ENCODE results near the gene TMEM239.
A peak's percentile ranks its signal among the peaks of the same experiment; 100 is the strongest.

Gene TMEM239

DNA sequence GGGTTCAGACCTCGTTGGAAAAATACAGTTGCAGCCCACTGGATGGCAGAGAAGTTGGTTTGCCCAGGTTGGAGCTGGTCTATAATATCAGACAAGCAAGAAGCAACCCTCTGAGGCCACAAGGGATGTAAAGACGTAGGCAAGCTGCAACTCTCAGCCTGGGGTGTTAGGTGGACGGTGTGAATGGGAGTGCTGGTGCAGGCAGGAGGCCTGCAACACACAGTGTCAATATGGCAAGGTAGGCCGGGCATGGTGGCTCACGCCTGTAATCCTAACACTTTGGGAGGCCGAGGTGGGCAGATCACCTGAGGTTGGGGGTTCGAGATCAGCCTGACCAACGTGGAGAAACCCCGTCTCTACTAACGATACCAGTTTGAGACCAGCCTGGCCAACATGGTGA lies 34.9 kb downstream of the TMEM239 start:
- no peak for DNase-seq

DNA sequence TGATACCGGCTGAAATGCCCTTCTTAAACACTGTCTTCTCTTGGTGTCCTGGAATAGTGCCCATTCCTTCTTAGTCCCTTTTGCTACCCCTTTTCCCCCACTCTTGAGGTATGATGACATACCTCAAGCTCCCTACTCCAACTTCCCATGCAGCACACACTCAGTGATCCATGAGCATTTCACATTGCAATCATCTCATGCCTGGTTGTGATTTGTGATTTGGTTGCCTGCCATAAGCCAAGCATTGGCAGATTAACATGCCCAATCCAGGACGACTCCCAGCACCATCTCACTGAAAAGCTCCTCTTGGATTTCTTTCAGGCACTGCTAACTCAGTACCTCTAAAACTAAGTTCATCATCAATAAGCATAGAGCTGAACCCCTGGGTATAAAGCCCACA lies 42.4 kb downstream of the TMEM239 start:
- DNase-seq, result no peak

DNA sequence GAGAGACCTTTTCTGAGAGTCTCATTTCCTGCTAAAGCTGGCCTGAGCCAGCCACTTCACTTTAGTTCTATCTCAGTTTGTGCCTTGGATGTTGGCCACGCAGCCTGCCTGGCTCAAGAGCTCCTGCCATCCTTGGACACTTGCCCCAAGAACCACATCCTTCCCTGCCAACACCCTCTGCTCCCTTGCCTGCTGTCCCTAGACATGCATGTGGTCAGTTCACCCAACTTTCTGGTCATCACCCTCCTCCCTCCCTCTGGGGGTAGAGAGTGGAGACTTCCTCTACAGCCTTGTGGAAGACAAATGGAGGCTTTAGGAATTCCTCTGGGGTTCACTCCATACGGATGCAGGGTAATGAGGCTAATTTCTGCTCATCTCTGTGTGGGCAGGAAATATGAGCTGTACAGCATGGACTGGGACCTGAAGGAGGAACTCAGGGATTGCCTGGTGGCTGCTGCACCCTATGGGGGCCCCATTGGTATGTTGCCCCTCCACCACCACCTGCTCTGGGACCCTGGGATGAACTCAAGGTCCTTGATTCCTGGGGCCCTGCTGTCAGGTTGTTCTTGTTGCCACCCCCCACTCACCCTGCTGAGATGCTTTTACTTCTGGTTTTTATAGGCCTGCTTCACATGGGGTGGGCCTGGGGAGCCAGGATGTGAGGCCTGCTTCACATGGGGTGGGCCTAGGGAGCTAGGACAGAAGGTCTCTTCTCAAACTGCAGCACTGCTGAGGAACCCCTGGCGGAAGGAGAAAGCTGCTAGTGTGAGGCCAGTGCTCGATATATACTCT lies 43.4 kb downstream of the TMEM239 start:
- DNase-seq, result no peak

DNA sequence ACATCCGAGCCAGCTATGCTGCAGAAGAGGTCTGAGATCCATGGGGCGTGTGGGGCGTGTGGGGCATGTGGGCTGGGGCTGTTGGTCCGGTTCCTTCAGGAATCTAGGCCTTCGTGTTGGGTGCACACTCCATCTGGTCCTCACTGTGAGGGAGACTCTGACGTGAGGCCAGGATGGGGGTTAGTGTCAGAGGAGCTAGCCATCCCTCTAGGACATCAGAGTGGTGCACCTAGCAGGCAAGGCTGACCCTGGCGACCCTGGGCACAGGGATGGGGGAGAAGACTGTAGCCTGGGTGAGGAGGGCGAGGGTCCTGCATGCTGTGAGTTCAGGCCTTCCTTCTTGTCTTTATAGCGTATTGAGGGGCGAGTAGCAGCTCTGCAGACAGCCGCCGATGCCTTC lies 48.5 kb downstream of the TMEM239 start:
- DNase-seq, result no peak

DNA sequence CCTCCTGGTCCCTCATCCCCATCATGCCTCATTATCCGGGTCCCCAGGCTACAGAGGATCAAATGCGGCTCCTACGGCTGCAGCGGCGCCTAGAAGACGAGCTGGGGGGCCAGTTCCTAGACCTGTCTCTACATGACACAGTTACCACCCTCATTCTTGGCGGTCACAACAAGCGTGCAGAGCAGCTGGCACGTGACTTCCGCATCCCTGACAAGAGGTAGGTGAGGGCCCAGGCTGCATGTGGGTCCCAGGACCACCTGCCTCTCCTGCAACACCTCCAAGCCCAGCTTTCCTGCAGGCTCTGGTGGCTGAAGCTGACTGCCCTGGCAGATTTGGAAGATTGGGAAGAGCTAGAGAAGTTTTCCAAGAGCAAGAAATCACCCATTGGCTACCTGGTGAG lies 48.9 kb downstream of the TMEM239 start:
- DNase-seq, result no peak

DNA sequence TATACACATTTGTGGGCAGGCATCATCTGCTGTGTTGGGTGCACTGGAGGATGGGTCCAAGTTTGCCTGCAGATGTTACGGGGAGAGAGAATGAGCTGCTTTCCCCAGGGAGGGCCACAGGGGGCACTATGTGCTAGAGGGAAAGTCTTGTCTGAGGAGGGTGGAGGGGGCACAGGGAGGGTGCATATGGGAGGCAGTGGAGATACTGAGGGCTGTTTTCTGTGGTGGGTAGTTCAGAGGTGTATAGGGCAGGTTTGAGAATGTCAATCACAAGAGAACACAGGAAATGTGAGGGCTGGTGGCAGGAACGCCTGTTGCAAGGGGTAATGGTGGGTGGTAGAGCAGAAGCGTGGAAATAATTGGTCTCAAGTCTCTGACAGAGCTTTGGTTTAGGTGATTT lies 49.5 kb downstream of the TMEM239 start:
- peak; percentile 13 for DNase-seq

DNA sequence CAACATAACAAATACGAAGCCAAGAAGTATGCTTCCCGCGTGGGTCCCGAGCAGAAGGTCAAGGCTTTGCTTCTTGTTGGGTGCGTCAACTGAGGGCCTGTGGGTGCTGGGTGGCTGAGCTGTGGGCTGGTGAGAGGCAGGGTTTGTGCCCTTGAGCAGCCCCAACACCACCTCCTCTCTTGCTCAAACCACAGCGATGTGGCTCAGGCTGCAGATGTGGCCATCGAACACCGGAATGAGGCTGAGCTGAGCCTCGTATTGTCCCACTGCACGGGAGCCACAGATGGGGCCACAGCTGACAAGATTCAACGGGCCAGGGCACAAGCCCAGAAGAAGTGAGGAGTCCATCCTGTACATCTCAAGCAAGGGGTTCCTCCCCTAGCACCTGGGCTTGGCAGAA lies 50.1 kb downstream of the TMEM239 start:
- DNase-seq, result no peak

DNA sequence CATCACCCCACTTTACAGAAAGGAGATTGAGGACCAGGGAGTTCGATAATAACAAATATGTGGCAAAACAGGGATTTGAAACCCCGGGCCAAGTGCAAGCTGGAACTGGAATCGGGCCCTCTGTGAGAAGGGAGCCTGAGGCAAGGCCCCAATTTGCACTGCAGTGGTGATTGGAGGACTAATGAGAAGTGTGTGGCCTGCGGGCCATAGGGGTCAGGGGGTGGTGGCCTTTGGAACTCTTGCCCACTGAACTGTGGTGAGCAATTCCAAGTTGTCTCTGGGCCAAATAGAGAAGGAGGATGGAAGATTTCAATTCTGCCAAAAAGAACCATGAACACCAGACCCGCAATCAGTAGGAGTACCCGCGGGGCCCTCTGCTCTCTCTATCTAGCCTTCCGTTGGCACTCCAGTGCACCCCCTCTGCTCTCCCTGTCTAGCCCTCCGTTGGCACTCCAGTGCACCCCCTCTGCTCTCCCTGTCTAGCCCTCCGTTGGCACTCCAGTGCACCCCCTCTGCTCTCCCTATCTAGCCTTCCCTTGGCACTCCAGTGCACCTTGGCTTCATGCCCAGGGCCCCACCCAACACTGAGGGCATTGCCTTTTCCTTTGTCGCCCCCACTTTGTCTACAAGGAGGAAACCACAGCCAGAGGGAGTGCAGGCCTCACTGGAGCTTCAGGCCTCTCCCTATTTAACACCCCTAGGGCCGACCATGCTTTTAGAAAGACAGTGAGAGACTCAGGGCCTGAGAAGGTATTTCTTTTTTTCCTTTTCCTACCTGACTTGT lies 51.1 kb downstream of the TMEM239 start:
- no peak for DNase-seq

Data from effector CD8-positive, alpha-beta T cell (primary cell).